ENCODE measurements around the gene KATNB1. TPM values are rescaled to one million over a fixed set of nuclear protein-coding genes. Genes with fewer than 3 reads are reported as not detected.

Gene KATNB1
- total and polyA plus RNA-seq, 10 donors, result 10.6 to 23.1 (median 17.0) TPM

DNA sequence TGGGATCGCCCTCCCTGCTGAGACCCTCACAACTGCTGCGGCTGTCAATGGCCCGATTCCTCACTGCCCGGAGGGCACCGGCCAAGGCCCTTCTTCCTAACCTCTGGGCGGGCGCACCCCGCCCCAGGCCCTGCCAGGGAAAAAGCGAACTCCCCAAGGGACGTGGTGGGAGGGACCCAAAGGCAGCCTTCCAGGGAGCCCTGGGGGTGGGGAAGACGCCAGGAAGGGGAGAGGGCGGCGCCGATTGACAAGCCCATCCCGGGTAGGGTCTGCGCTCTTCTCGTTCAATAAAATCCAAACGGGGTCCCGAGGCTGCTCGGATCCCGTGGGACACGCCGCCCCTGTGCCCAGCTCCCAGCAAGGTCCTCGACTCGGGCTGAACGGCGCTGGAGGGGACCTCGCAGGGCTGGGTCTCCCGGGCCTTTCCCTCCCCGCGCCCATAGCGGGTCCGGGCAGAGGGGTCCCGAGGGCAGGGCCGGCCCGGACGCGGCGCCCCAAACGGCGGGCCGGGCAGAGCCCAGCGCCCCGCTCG lies 66.3 kb downstream of the KATNB1 start:
- peaks cover 0 to 35% (median 0%) of the 10 kb centered on the region in 7 donors for H3K27me3 ChIP-seq (replicated peaks in 1 of 7)
- peaks cover 0 to 12% (median 3%) of the 10 kb centered on the region in 6 donors for H3K36me3 ChIP-seq
- peaks cover 25 to 69% (median 50%) of the 10 kb centered on the region in 6 donors for H3K4me1 ChIP-seq
- no peak for DNase-seq
- peak overlapping the region; percentile 48 to 86 (median 81) for H3K27ac ChIP-seq
- H3K9me3 ChIP-seq, result no peaks in the 10 kb centered on the region
- no peak for TF ChIP-seq POLR2AphosphoS5 (IDR thresholded peaks at IDR 0.05)
- no peak for TF ChIP-seq POLR2A (IDR thresholded peaks at IDR 0.05)
- TF ChIP-seq, protein P1, sequence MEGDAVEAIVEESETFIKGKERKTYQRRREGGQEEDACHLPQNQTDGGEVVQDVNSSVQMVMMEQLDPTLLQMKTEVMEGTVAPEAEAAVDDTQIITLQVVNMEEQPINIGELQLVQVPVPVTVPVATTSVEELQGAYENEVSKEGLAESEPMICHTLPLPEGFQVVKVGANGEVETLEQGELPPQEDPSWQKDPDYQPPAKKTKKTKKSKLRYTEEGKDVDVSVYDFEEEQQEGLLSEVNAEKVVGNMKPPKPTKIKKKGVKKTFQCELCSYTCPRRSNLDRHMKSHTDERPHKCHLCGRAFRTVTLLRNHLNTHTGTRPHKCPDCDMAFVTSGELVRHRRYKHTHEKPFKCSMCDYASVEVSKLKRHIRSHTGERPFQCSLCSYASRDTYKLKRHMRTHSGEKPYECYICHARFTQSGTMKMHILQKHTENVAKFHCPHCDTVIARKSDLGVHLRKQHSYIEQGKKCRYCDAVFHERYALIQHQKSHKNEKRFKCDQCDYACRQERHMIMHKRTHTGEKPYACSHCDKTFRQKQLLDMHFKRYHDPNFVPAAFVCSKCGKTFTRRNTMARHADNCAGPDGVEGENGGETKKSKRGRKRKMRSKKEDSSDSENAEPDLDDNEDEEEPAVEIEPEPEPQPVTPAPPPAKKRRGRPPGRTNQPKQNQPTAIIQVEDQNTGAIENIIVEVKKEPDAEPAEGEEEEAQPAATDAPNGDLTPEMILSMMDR (IDR thresholded peaks at IDR 0.05 in 8 of 11, conservative IDR thresholded peaks at IDR 0.05 in 3 of 11), result no peak
- WGBS, 5 donors, result 7 to 25% (median 13%) methylated on average over 5 to 45 of the region's 45 CpGs
- peak overlapping the region; percentile 27 to 70 (median 44) for H3K4me3 ChIP-seq
- intact Hi-C loops (cut with DNase I; ENCODE audit: low total_unique reads), result no loop called here

DNA sequence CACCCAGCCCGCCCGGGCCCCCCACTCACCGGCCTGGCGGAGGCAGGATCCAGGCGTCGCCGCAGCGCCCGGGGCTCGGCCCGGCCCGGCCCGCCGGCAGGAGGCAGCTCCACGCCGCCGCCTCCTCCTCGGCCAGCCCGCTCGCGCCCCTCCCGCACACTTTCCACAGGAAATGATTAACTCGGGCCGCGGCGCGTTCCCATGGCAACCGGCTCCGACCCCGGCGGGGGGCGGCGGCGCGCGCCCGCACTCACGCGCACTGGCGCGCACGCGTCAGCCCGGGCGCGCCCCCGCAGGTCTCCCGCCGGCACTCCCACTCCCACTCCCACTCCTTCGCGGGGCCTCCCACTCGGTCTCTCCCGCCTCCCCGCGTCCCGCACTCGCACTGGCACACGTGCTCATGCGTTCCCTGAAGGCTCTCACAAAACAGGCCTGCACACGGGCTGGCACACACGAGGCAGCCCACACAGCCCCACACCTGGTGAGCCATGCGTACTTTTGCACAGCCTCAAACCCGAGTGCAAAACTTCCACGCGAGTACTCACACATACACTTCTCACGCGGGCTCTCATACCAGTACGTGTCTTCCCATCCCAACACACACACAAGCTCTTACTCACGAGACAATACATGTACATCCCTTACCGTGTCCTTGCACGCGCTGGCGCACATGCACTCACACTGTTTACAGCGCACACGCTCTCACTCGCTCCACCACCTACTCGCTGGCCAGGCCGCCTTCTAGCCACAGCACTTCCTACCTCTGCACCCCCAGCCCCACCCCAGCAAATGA lies 67.0 kb downstream of the KATNB1 start, which contains the start of gene KIFC3:
KIFC3 (minus strand) TSS at position 151 of the 793 bp plus-strand sequence. CDS start 4,248 bp downstream, outside the sequence.
- peaks cover 0 to 39% (median 0%) of the 10 kb centered on the region in 7 donors for H3K27me3 ChIP-seq (replicated peaks in 1 of 7)
- 13 to 37% (median 16%) methylated on average over 31 to 78 of the region's 78 CpGs for WGBS, 5 donors
- peak within 1 kb of the TSS; percentile 27 to 70 (median 44) for H3K4me3 ChIP-seq
- no peaks in the 10 kb centered on the region for H3K9me3 ChIP-seq
- peaks cover 0 to 6% (median under 1%) of the 10 kb centered on the region in 6 donors for H3K36me3 ChIP-seq
- intact Hi-C loops (cut with DNase I; ENCODE audit: low total_unique reads), result no loop called here
- peak within 1 kb of the TSS; percentile 48 to 86 (median 81) for H3K27ac ChIP-seq
- DNase-seq, result peak; percentile 93
- TF ChIP-seq, protein P1 (IDR thresholded peaks at IDR 0.05 in 8 of 11, conservative IDR thresholded peaks at IDR 0.05 in 3 of 11), result peak in 4 of 11 experiments; percentile 18 to 42 (median 34)
- no peak for TF ChIP-seq POLR2A (IDR thresholded peaks at IDR 0.05)
- peak in 2 of 3 donors; percentile 54 to 58 for TF ChIP-seq POLR2AphosphoS5 (IDR thresholded peaks at IDR 0.05)
- peaks cover 25 to 70% (median 50%) of the 10 kb centered on the region in 6 donors for H3K4me1 ChIP-seq

DNA sequence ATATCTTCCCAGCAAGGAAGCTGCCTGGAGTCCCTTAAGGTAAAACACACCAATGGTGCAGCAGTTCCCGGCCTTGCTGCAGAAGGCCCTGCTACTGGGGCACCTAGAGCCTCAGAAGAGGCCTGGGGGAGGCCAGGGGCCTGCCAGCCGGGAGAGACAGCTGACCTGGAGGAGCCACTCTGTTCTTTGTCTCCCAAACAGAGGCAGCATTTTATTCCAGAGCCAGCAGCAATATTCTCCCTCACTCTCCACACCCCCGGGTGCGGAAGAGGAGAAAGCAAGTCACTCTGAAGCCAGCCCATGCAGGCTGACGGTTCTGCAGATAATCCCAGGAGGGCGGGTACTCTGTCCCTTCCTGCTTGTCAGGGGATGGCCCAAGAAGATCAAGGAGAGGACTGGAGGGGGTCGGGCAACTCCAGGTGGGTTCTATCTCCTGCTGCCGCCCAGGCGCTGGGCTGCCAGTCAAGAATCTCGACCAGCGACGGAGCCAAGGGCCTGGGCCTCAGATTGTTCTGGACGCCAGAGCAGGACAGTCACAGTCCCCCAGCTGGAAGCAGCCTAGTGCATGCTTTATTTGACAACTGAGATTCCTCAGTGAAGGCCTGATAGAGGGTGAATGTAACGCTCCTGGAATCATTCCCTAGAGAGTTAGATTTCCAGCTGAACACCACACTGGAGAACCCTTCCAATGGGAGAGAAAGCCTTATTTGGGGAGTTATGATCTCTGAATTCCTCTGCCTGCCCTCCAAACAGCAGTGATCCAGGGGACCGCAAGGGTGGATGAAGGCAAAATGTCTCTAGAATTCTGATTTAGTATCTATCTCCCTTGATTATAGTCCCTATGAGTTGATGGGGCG lies 67.8 kb downstream of the KATNB1 start:
- intact Hi-C loops (cut with DNase I; ENCODE audit: low total_unique reads), result no loop called here
- Histone ChIP-seq H3K27ac (peak overlapping the region in 7 of 8 donors; percentile 76 to 86 (median 81)), H3K36me3 (no peaks in the 10 kb centered on the region), H3K4me1 (peaks cover 25 to 70% (median 54%) of the 10 kb centered on the region in 6 donors), H3K27me3 (replicated peaks in 1 of 7) (peaks cover 0 to 39% (median 0%) of the 10 kb centered on the region in 7 donors), H3K9me3 (no peaks in the 10 kb centered on the region), H3K4me3 (peak overlapping the region in 2 of 8 donors; percentile 43 to 70)
- DNase-seq, result no peak
- TF ChIP-seq, protein P1 (IDR thresholded peaks at IDR 0.05 in 8 of 11, conservative IDR thresholded peaks at IDR 0.05 in 3 of 11), result no peak
- no peak for TF ChIP-seq POLR2AphosphoS5 (IDR thresholded peaks at IDR 0.05)
- no peak for TF ChIP-seq POLR2A (IDR thresholded peaks at IDR 0.05)
- 66 to 82% (median 80%) methylated on average over 16 of the region's 16 CpGs for WGBS, 5 donors

All from spleen (tissue), 11 donors.